IMR-90 (cell line): ENCODE measurements around the gene SLC22A15.

Source experiments
- SMC3 ChIP-seq: fragments of 150-350 bp; IDR thresholded peaks from 2 replicates; pipeline ENCODE4 v1.6.1; 2016; ENCODE audit warnings: low read depth, mild to moderate bottlenecking, antibody characterized with exemption, low read length, moderate library complexity
- TF ChIP-seq, protein P1 (sequence below): conservative IDR thresholded peaks from 2 replicates; pipeline ENCODE4 v1.5.1; 2012; ENCODE audit warnings: mild to moderate bottlenecking, low read depth, low read length, improper control_type of control experiment

DNA sequence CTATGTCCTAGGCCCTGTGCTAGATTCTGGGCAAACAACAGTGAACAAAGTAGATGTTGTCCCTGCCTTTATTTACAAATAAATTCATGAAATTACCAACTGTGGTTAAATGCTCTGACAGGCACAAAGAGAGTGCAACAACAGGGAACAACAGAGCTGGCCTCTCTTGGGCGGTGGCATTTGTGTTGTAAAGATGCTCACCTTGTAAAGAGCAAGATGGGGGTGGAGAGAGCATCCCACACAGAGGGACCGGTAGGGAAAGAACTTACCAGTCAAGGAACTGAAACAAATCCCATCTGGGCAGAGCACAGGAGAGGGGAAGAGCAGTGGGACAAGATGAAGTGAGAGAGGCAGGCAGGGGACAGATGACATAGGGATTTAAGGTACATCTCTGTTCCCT is 21.6 kb upstream of the SLC22A15 start:
- TF ChIP-seq, protein P1, sequence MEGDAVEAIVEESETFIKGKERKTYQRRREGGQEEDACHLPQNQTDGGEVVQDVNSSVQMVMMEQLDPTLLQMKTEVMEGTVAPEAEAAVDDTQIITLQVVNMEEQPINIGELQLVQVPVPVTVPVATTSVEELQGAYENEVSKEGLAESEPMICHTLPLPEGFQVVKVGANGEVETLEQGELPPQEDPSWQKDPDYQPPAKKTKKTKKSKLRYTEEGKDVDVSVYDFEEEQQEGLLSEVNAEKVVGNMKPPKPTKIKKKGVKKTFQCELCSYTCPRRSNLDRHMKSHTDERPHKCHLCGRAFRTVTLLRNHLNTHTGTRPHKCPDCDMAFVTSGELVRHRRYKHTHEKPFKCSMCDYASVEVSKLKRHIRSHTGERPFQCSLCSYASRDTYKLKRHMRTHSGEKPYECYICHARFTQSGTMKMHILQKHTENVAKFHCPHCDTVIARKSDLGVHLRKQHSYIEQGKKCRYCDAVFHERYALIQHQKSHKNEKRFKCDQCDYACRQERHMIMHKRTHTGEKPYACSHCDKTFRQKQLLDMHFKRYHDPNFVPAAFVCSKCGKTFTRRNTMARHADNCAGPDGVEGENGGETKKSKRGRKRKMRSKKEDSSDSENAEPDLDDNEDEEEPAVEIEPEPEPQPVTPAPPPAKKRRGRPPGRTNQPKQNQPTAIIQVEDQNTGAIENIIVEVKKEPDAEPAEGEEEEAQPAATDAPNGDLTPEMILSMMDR = no peak
- TF ChIP-seq SMC3 = no peak
